ENCODE results near the gene NAA38. TPM values are rescaled to one million over a fixed set of nuclear protein-coding genes. Genes with fewer than 3 reads are reported as not detected.

The NAA38 gene, protein sequence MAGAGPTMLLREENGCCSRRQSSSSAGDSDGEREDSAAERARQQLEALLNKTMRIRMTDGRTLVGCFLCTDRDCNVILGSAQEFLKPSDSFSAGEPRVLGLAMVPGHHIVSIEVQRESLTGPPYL
- 100 to 1,000 TPM in 2 of 3 donors, 10 to 100 TPM in 1; 64.5 to 134 (median 104) TPM for polyA plus RNA-seq (ENCODE audit: insufficient read length in 3 of 3)
- long read RNA-seq, donor 1, transcript NAA38-206 (2 exons, 424 nt), result minor isoform, 12 of 231 reads
- long read RNA-seq, donor 1, transcript NAA38-205 (3 exons, 852 nt), result minor isoform, 26 of 231 reads
- long read RNA-seq, donor 1, transcript NAA38-201 (2 exons, 999 nt), result major isoform, 39 of 231 reads
- long read RNA-seq, donor 1, partial matches to known transcripts, result 72 of 231 reads
- long read RNA-seq, donor 1, other reads (novel, unspliced or antisense), result 77 of 231 reads
- long read RNA-seq, donor 2, transcript NAA38-206 (2 exons, 424 nt), result minor isoform, 8 of 288 reads
- long read RNA-seq, donor 2, transcript NAA38-201 (2 exons, 999 nt), result major isoform, 42 of 288 reads
- long read RNA-seq, donor 2, transcript NAA38-205 (3 exons, 852 nt), result minor isoform, 36 of 288 reads
- long read RNA-seq, donor 2, partial matches to known transcripts, result 181 of 288 reads
- long read RNA-seq, donor 2, other reads (novel, unspliced or antisense), result 20 of 288 reads
- long read RNA-seq, donor 3, transcript NAA38-203 (3 exons, 553 nt), result minor isoform, 8 of 447 reads
- long read RNA-seq, donor 3, transcript NAA38-205 (3 exons, 852 nt), result minor isoform, 53 of 447 reads
- long read RNA-seq, donor 3, transcript NAA38-201 (2 exons, 999 nt), result major isoform, 69 of 447 reads
- long read RNA-seq, donor 3, transcript NAA38-206 (2 exons, 424 nt), result minor isoform, 16 of 447 reads
- long read RNA-seq, donor 3, partial matches to known transcripts, result 254 of 447 reads
- long read RNA-seq, donor 3, other reads (novel, unspliced or antisense), result 45 of 447 reads
- long read RNA-seq, donor 4, transcript NAA38-201 (2 exons, 999 nt), result minor isoform, 35 of 117 reads
- long read RNA-seq, donor 4, transcript NAA38-205 (3 exons, 852 nt), result major isoform, 42 of 117 reads
- long read RNA-seq, donor 4, transcript NAA38-206 (2 exons, 424 nt), result minor isoform, 11 of 117 reads
- long read RNA-seq, donor 4, partial matches to known transcripts, result 6 of 117 reads
- long read RNA-seq, donor 4, other reads (novel, unspliced or antisense), result 20 of 117 reads
- long read RNA-seq, donor 5, result 0 reads
- long read RNA-seq, donor 6, transcript NAA38-206 (2 exons, 424 nt), result minor isoform, 6 of 464 reads
- long read RNA-seq, donor 6, transcript NAA38-205 (3 exons, 852 nt), result minor isoform, 42 of 464 reads
- long read RNA-seq, donor 6, transcript NAA38-201 (2 exons, 999 nt), result major isoform, 57 of 464 reads
- long read RNA-seq, donor 6, partial matches to known transcripts, result 308 of 464 reads
- long read RNA-seq, donor 6, other reads (novel, unspliced or antisense), result 47 of 464 reads
- long read RNA-seq, donor 7, transcript NAA38-201 (2 exons, 999 nt), result minor isoform, 76 of 391 reads
- long read RNA-seq, donor 7, transcript NAA38-206 (2 exons, 424 nt), result minor isoform, 15 of 391 reads
- long read RNA-seq, donor 7, transcript NAA38-205 (3 exons, 852 nt), result major isoform, 77 of 391 reads
- long read RNA-seq, donor 7, partial matches to known transcripts, result 179 of 391 reads
- long read RNA-seq, donor 7, other reads (novel, unspliced or antisense), result 41 of 391 reads
- long read RNA-seq, donor 8, result 0 reads
- long read RNA-seq, donor 9, transcript NAA38-206 (2 exons, 424 nt), result minor isoform, 7 of 225 reads
- long read RNA-seq, donor 9, transcript NAA38-205 (3 exons, 852 nt), result minor isoform, 42 of 225 reads
- long read RNA-seq, donor 9, transcript NAA38-201 (2 exons, 999 nt), result major isoform, 59 of 225 reads
- long read RNA-seq, donor 9, partial matches to known transcripts, result 108 of 225 reads
- long read RNA-seq, donor 9, other reads (novel, unspliced or antisense), result 6 of 225 reads
- long read RNA-seq, donor 10, transcript NAA38-206 (2 exons, 424 nt), result minor isoform, 7 of 136 reads
- long read RNA-seq, donor 10, transcript NAA38-203 (3 exons, 553 nt), result minor isoform, 6 of 136 reads
- long read RNA-seq, donor 10, transcript NAA38-201 (2 exons, 999 nt), result minor isoform, 32 of 136 reads
- long read RNA-seq, donor 10, transcript NAA38-205 (3 exons, 852 nt), result major isoform, 63 of 136 reads
- long read RNA-seq, donor 10, partial matches to known transcripts, result 0 of 136 reads
- long read RNA-seq, donor 10, other reads (novel, unspliced or antisense), result 28 of 136 reads
- long read RNA-seq, donor 11, transcript NAA38-205 (3 exons, 852 nt), result minor isoform, 23 of 243 reads
- long read RNA-seq, donor 11, transcript NAA38-201 (2 exons, 999 nt), result major isoform, 34 of 243 reads
- long read RNA-seq, donor 11, transcript NAA38-206 (2 exons, 424 nt), result minor isoform, 5 of 243 reads
- long read RNA-seq, donor 11, partial matches to known transcripts, result 165 of 243 reads
- long read RNA-seq, donor 11, other reads (novel, unspliced or antisense), result 14 of 243 reads
- long read RNA-seq, donor 12, transcript NAA38-205 (3 exons, 852 nt), result minor isoform, 28 of 317 reads
- long read RNA-seq, donor 12, transcript NAA38-206 (2 exons, 424 nt), result minor isoform, 7 of 317 reads
- long read RNA-seq, donor 12, transcript NAA38-201 (2 exons, 999 nt), result major isoform, 29 of 317 reads
- long read RNA-seq, donor 12, partial matches to known transcripts, result 241 of 317 reads
- long read RNA-seq, donor 12, other reads (novel, unspliced or antisense), result 11 of 317 reads
- long read RNA-seq, donor 13, result 0 reads
- long read RNA-seq, donor 14, transcript NAA38-201 (2 exons, 999 nt), result minor isoform, 53 of 295 reads
- long read RNA-seq, donor 14, transcript NAA38-205 (3 exons, 852 nt), result major isoform, 62 of 295 reads
- long read RNA-seq, donor 14, transcript NAA38-206 (2 exons, 424 nt), result minor isoform, 18 of 295 reads
- long read RNA-seq, donor 14, partial matches to known transcripts, result 132 of 295 reads
- long read RNA-seq, donor 14, other reads (novel, unspliced or antisense), result 26 of 295 reads
- long read RNA-seq, donor 15, transcript NAA38-205 (3 exons, 852 nt), result minor isoform, 15 of 136 reads
- long read RNA-seq, donor 15, transcript NAA38-201 (2 exons, 999 nt), result major isoform, 30 of 136 reads
- long read RNA-seq, donor 15, partial matches to known transcripts, result 76 of 136 reads
- long read RNA-seq, donor 15, other reads (novel, unspliced or antisense), result 11 of 136 reads
- long read RNA-seq, donor 16, transcript NAA38-205 (3 exons, 852 nt), result major isoform, 108 of 885 reads
- long read RNA-seq, donor 16, transcript NAA38-203 (3 exons, 553 nt), result minor isoform, 10 of 885 reads
- long read RNA-seq, donor 16, transcript NAA38-206 (2 exons, 424 nt), result minor isoform, 9 of 885 reads
- long read RNA-seq, donor 16, transcript NAA38-201 (2 exons, 999 nt), result minor isoform, 63 of 885 reads
- long read RNA-seq, donor 16, partial matches to known transcripts, result 608 of 885 reads
- long read RNA-seq, donor 16, other reads (novel, unspliced or antisense), result 87 of 885 reads

DNA sequence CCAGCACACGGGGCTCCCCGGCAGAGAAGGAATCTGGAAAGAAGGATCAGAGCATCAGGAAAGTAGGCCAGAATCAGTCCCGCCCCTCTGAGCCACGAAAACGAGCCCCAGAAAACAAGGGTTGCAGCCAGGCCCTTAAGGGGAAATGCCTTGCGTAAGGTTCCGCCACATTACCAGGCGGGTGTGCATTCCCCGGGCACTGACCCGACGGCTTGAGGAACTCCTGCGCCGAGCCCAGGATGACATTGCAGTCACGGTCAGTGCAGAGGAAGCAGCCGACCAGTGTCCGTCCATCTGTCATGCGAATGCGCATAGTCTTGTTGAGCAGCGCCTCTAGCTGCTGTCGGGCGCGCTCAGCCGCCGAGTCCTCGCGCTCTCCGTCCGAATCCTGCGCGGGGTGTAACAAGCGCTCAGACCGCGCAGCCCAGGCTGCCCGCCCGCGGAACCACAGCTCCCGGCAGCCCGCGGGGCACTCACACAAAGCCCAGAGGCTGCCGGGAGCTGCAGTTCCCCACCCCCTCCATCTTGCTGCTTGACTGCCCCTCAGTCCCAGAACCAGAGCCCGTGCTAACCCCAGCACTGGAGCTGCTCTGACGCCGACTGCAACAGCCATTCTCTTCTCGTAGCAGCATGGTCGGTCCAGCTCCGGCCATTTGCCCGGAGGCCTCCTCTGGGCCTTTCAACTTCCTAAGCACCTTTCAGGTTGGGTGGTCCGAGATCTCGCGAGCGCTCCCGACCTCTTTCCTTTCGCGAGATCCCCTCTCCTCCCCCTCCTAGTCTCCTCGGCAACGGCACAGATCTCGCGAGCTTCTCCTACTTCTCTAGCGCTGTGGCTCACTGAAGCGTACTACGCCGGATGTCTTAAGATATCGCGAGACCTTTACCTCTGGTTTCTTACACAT lies at the start of gene NAA38:
TSS of gene NAA38 (minus strand) at position 749 of the 902 bp plus-strand sequence. CDS start at position 653, 96 bp downstream.
- peak; percentile 98 to 100 (median 99) for DNase-seq (ENCODE audit: extremely low read depth in 1 of 11, low read depth in 9 of 11, low spot score in 4 of 11)

DNA sequence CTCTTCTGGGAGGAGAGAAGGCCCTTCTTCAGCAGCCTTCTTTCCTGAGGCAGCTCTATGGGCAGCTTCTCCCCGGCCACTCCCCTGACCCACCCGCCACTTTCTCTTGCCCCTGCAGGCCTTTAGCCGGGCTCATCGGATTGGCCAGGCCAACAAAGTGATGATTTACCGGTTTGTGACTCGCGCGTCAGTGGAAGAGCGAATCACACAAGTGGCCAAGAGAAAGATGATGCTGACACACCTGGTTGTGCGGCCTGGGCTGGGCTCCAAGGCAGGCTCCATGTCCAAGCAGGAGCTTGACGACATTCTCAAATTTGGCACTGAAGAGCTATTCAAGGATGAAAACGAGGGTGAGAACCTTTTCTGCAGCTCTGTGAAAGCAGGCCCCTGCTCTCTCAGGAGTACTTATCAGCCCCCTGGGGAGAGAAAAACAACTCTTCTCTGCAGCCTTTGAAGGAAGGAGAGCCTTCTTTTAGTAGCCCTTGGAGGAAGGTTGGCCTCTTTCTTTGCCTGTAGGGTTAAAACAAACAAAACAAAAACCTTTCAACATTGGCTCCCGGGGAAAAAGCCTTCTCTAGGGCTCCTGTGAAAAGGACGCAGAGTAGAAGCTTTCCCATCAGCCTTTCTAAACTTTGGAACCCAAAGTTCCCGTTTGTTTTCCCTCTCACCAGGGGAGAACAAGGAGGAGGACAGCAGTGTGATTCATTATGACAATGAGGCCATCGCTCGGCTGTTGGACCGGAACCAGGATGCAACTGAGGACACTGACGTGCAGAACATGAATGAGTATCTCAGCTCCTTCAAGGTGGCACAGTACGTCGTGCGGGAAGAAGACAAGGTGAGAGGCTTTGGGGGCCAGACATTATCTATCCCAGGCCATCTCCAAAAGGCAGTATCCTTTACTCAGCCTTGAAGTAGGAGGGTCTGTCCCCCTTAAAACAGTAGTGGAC lies 46.1 kb upstream of the NAA38 start:
- no peak for DNase-seq (ENCODE audit: extremely low read depth in 1 of 11, low read depth in 9 of 11, low spot score in 4 of 11)

DNA sequence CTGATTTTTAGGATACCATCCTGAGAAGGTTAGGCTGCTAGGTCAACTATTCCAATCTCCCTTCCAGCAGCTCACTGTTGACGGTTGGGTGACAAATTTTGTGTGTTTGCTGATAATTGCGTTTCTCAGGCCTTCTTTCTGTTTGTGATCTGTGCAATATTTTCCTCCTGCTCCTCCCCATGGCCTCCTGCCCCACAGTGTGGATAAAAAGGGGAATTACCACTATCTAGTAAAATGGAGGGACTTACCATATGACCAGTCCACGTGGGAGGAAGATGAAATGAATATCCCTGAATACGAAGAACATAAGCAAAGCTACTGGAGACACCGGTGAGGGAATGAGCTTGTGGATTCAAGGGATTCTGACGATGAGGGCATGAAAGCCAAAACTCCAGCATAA lies 40.4 kb upstream of the NAA38 start:
- no peak for DNase-seq (ENCODE audit: extremely low read depth in 1 of 11, low read depth in 9 of 11, low spot score in 4 of 11)

DNA sequence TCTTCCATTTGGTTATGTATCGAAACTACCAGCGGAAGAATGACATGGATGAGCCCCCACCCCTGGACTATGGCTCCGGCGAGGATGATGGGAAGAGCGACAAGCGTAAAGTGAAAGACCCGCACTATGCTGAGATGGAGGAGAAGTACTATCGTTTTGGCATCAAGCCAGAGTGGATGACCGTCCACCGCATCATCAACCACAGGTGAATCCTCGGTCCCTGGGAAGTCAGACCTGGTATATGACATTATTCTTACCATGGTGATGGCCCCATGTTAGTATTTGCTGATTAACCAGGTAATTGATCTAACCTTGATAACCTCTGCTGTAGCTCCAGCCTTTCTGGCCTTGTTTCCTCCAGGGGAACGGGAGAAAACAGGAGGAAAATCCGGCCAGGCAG lies 39.7 kb upstream of the NAA38 start:
- no peak for DNase-seq (ENCODE audit: extremely low read depth in 1 of 11, low read depth in 9 of 11, low spot score in 4 of 11)

DNA sequence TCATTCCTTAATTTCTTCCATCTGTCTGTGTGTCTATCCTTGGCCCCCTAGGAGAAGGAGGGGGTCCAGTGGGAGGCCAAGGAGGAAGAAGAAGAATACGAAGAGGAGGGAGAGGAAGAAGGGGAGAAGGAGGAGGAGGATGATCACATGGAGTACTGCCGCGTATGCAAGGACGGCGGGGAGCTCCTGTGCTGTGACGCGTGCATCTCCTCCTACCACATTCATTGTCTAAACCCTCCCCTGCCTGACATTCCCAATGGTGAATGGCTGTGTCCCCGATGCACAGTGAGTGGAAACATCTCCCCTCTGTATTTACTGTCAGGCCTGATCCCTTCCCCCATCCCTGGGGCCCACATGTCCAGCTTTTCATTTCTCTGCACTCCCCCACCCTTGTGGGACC lies 37.5 kb upstream of the NAA38 start:
- DNase-seq (ENCODE audit: extremely low read depth in 1 of 11, low read depth in 9 of 11, low spot score in 4 of 11), result no peak

DNA sequence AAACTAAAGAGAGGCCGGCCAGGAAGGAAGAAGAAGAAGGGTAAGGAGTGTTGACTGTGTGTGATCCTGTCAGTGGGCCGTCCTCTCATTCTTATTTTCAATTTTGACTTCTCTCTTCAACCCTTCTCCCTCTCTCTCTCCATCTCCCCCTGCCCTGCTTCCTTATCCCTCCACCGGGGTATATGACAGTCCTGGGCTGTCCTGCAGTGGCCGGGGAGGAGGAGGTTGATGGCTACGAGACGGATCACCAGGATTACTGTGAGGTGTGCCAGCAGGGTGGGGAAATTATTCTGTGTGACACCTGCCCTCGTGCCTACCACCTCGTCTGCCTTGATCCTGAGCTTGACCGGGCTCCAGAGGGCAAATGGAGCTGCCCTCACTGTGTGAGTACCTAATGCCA lies 36.9 kb upstream of the NAA38 start:
- no peak for DNase-seq (ENCODE audit: extremely low read depth in 1 of 11, low read depth in 9 of 11, low spot score in 4 of 11)

DNA sequence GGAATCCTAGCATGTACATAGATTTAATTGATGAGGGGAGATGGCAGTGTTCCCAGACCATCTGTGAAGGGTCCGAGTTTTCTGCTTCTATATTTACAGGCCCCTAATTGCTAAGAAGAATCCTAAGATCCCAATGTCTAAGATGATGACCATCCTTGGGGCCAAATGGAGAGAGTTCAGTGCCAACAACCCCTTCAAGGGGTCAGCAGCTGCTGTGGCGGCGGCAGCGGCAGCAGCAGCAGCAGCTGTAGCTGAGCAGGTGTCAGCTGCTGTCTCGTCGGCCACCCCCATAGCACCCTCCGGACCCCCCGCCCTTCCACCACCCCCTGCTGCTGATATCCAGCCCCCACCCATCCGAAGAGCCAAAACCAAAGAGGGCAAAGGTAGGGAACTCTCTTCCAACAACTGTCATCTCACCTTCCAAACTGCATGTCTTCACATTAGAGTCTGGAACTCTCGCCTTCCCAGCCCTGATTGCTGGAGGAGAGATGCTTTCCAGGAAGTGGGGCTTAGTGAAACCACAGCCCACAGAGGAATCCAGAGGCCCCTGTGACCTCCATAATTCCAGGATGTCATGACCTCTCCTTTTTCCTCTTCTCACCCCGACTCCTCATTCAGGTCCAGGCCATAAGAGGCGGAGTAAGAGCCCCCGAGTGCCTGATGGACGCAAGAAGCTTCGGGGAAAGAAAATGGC lies 36.0 kb upstream of the NAA38 start:
- DNase-seq (ENCODE audit: extremely low read depth in 1 of 11, low read depth in 9 of 11, low spot score in 4 of 11), result no peak

DNA sequence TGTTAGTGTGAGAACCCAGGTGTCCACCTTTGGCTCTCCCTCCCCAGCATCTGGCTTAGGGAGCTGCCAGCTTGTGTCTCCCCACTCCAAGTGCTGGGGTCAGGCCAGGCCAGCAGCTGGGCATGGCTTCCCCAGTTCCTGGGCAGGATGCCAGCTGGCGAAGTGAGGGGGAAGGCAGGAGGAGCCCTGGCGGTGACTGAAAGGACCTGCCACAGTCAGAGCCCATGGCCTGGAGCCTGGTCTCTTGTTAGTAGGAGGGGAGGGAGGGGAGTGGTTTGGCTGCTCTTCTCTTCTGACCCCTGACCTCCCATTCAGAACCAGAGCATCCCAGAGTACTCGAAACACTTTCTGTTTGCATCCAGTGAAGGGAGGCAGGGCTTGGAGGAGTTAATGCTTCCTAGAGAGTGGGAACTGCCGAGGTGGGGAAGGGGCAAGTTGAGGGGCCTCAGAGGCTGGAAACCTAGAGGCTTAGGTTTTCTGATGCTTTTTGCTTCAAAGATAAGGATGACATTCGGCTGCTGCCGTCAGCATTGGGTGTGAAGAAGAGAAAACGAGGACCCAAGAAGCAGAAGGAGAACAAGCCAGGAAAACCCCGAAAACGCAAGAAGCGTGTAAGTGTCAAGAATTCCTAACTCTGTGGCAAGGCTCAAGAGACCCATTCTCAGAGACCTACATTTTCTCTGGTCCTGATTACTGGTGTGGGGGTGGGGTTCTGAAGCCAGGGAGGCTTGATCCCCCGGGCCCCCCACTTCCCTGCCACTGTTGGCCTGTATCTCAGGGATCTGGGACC lies 32.0 kb upstream of the NAA38 start:
- peak in 9 of 11 donors; percentile 62 to 87 (median 75) for DNase-seq (ENCODE audit: extremely low read depth in 1 of 11, low read depth in 9 of 11, low spot score in 4 of 11)

DNA sequence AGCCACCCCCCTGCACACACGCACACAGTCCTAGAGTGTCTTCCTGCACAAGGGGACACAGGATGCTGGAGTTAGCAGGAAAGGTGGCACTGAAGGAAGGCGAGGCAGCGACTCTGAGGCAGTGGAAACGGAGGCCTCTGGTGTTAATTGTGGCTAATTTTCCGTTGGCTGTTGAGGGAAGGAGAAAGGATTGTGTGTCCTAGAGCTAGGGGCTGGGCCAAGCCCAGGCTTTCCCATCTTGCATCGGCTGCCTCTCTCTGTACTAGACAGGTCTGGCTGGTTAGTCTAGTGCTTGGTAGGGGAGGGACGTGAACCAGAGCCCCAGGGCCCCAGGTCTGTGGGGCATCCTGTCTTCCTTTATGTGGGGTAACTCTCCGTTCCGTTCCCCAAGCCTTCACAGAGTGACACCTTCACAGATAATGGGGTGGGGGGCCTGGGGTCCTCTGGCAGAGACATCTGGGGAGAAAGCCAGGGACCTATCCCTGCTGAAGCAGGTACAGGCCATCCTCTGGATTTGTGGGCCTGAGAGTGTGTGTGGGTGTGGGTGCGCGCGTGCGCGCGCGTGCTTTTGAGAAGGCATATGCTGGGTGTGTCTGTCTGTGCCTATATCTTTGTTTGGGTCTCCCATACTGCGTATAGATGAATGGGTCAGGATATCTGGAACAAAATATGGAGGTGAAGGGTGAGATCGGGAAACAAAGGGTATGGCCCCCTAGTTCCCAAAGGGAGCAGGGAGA lies 31.0 kb upstream of the NAA38 start, which contains the start of gene CHD3:
TSS of gene CHD3 (plus strand) at position 606 of the 737 bp plus-strand sequence. CDS start 212 bp downstream, outside the sequence.
- peak in 3 of 11 donors; percentile 25 to 39 (median 29) for DNase-seq (ENCODE audit: extremely low read depth in 1 of 11, low read depth in 9 of 11, low spot score in 4 of 11)

DNA sequence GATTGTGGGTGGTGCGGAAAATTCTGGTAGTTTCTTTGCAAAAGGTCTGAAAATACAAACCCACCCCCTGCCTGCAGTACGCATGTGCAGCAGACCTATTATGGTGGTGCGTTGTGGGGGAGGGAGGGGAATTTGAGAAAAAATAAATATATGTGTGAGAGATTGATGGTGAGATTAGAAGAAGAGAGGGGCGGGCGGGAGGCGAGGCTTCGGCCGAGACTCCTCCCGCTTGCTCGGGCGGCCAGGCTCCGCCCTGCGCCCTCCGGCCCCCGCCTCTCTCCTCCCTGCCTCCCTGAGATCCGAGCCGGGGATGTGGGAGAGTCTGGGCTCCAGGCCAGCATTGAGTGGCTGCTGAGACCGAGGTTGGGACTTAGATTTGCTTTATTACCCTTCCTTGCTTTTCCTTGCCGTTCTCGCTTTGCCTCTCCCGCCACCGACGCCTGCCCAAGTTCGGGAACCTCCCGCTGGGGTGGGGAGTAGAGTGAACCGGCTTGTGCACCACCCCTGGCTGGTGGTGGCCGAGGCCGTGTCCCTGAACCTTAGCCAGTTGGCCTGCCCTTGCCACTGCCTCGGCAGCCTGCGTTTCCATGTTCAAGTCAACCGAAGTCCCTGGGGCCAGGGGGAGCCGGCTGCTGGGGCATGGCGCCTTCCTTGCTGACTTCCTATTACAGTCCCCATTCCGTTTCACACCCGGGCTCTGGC lies 30.3 kb upstream of the NAA38 start:
- peak; percentile 90 to 98 (median 95) for DNase-seq (ENCODE audit: extremely low read depth in 1 of 11, low read depth in 9 of 11, low spot score in 4 of 11)
